Omental fat pad (tissue), 4 donors: ENCODE results near the gene LPCAT4. TPM values are rescaled to one million over a fixed set of nuclear protein-coding genes. Genes with fewer than 3 reads are reported as not detected.
"Not testable (repeated sequence)": the region's sequence is repeated elsewhere in the genome, so short reads cannot be mapped to it uniquely, and the experiment has no call there.

Experiments used
- ATAC-seq: fragments of 150-250 bp; one replicate; pipeline ENCODE4 v1.9.1; 2016; ENCODE audit warnings: mild to moderate bottlenecking, moderate library complexity; ENCODE audit not compliant: low FRiP score
- DNase-seq: peaks from one replicate; pipeline ENCODE4 v3.0.0-alpha.2; 2019; ENCODE audit warnings: low spot score
- total RNA-seq, 4 donors: library from RNA; depleted of rRNA; stranded (reverse); fragments of >200 nt; gene quantifications; one replicate each; pipeline ENCODE4 v1.1.0, GENCODE V29; 2016
- TF ChIP-seq, protein P1 (sequence below), 3 donors: fragments of 450-650 bp; IDR thresholded peaks; one replicate each; pipeline ENCODE4 v1.5.1; 2016 to 2017; ENCODE audit warnings: antibody characterized with exemption in 3 of 3, mild to moderate bottlenecking in 3 of 3, moderate library complexity in 2 of 3

The LPCAT4 gene
- total RNA-seq, 4 donors from 2014 or later: 5.8 to 28.7 (median 13.3) TPM

DNA sequence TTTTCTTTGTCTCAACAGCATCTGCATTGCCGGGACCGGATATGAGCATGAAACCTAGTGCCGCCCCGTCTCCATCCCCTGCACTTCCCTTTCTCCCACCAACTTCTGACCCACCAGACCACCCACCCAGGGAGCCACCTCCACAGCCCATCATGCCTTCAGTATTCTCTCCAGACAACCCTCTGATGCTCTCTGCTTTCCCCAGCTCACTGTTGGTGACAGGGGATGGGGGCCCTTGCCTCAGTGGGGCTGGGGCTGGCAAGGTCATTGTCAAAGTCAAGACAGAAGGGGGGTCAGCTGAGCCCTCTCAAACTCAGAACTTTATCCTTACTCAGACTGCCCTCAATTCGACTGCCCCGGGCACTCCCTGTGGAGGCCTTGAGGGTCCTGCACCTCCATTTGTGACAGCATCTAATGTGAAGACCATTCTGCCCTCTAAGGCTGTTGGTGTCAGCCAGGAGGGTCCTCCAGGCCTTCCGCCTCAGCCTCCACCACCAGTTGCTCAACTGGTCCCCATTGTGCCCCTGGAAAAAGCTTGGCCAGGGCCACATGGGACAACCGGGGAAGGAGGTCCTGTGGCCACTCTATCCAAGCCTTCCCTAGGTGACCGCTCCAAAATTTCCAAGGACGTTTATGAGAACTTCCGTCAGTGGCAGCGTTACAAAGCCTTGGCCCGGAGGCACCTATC is 18.9 kb downstream of the LPCAT4 start:
- ATAC-seq (no peak), DNase-seq (no peak)
- TF ChIP-seq, protein P1, sequence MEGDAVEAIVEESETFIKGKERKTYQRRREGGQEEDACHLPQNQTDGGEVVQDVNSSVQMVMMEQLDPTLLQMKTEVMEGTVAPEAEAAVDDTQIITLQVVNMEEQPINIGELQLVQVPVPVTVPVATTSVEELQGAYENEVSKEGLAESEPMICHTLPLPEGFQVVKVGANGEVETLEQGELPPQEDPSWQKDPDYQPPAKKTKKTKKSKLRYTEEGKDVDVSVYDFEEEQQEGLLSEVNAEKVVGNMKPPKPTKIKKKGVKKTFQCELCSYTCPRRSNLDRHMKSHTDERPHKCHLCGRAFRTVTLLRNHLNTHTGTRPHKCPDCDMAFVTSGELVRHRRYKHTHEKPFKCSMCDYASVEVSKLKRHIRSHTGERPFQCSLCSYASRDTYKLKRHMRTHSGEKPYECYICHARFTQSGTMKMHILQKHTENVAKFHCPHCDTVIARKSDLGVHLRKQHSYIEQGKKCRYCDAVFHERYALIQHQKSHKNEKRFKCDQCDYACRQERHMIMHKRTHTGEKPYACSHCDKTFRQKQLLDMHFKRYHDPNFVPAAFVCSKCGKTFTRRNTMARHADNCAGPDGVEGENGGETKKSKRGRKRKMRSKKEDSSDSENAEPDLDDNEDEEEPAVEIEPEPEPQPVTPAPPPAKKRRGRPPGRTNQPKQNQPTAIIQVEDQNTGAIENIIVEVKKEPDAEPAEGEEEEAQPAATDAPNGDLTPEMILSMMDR (IDR thresholded peaks at IDR 0.05): no peak

DNA sequence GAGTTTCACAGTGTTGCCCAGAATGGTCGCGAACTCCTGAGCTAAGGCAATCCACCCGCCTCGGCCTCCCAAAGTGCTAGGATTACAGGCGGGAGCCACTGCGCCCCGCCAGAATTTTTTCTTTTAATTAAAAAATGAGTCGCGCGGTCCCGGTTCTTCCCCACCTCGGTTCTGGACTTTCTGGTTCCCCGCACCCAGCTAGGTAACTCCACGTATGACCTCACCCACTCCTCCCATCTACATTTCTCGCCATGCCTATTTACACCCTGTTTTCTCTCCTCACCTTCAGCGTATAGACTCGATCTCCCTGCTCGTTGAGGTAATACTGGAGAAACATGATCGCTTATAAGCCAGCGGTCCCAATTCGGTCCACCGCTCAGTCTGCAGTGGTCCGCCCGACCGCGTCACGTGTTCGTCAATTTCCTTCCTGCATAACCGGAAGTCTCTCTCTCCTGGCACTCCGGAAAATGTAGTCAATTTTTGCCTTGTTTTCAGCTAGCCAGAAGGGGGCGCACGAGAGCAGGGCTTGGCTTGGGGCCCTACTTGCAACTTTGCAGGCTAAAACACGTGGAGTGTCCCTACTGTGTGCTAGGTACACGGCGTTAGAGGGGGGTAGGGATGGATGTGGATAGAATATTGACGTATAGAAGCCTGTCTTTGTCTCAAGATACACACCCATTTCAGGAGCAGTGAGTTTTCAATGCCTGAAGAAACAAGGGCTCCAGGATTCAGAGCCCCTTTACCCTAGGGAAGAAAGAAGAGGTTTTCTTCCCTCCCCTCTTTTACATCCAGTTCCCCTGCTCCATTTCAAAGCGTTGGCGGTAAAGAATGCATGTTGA is 24.0 kb downstream of the LPCAT4 start, which contains the start of the genes NOP10 and NUTM1:
TSS of gene NOP10 (minus strand) at position 400 of the 839 bp plus-strand sequence. CDS start at position 337, 63 bp downstream.
TSS of gene NUTM1 (plus strand) at position 579 of the 839 bp plus-strand sequence. CDS start 382 bp downstream, outside the sequence.
- TF ChIP-seq, protein P1 (IDR thresholded peaks at IDR 0.05): peak in 2 of 3 donors; percentile 80 to 96
- peak; percentile 96 for ATAC-seq
- peak; percentile 77 for DNase-seq

DNA sequence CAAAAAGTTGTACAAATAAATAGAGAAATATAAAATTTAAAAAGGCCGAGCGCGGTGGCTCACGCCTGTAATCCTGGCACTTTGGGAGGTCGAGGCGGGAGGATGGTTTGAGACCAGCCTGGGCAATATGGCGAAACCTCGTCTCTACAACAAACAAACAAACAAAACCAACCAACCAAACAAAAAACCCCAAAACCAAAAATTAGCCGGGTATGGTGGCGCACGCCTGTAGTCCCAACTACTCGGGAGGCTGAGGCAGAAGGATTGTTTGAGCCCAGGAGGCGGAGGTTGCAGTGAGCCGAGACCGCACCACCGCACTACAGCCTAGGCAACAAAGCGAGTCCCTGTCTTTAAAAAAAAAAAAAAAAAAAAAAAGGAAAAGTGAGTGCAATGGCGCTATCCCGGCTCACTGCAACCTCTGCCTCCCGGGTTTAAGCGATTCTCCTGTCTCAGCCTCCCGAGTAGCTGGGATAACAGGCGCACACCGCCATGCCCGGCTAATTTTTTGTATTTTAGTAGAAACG is 24.7 kb downstream of the LPCAT4 start:
- DNase-seq, ATAC-seq: not testable (repeated sequence)

DNA sequence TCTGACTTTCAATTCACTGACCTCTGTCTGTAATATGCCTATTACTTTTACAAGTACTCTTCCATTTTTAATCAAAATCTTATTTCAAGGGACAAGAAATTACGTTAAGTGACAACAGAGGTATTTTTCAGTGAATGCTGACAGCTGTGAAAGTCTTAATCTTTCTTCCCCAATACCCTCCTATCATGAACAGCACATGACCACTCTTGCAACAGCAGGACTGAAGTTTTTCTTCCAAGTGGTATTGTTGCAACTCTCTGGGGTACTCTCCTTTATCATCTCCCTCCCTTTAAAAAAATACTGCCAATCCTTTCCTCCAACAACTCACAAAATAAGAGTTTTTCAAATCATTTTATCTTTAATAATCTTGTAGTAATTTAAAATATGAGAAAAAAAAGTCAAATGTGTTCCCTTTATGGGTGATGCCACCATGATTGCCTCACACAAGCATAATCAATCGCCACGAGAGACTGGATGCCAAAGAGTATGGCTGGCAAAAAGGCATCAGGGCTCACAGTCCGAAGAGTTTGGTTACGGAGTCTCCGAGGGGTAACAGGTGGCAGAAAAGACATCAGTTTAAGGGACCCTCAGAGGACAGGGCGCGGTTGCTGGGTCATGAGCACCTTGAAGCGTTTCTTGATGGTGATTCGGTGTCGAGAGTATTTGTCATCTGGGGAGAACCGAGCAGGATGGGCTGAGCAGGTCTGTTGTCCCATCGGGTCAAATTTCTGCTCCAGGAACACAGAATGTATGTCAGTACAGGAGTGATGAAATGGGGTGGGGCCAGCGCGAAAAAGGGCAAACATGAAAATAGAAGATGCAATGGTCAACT is 25.4 kb downstream of the LPCAT4 start:
- ATAC-seq (no peak), DNase-seq (no peak)
- TF ChIP-seq, protein P1 (IDR thresholded peaks at IDR 0.05): no peak

DNA sequence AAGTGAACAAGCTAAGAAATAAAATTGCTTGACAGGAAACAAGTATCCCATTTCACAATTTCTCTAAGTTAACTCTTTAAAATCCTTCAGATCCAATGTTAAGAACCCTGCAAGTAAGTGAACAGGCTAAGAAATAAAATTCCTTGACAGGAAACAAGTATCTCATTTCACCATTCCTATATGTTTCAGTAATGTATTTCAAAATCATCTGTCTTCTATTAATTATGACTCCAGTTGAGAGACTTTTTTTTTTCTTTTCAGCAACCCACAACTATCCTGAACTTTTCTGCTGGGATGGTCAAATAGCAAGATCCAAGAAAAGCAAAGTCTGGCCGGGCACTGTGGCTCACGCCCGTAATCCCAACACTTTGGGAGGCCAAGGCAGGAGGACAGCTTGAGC is 27.1 kb downstream of the LPCAT4 start:
- no peak for ATAC-seq
- DNase-seq: no peak
- TF ChIP-seq, protein P1 (IDR thresholded peaks at IDR 0.05): no peak

DNA sequence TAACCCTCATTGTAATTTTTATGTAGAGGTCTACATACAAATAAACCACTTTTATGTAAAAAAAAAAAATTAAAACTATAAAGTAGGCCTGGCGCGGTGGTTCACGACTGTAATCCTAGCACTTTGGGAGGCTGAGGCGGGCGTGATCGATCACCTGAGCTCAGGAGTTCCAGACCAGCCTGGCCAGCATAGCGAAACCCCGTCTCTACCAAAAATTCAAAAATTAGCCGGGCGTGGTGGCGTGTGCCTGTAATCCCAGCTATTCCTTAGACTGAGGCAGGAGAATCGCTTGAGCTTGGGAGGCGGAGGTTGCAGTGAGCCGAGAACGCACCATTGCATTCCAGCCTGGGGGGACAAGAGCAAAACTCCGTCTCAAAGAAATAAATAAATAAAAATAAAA is 28.6 kb downstream of the LPCAT4 start:
- ATAC-seq: no peak
- TF ChIP-seq, protein P1 (IDR thresholded peaks at IDR 0.05): no peak
- DNase-seq: no peak
